ENCODE data around the gene CYP27C1.
"Not testable (repeated sequence)": the region's sequence is repeated elsewhere in the genome, so short reads cannot be mapped to it uniquely, and the experiment has no call there.

CYP27C1 gene

GRCh38 chr2:127239395-127239794 is 19.3 kb upstream of the CYP27C1 start:
- H3K9me3 ChIP-seq (ENCODE audit: severe bottlenecking): no peaks in the 10 kb centered on the region

GRCh38 chr2:127237768-127238167 is 17.7 kb upstream of the CYP27C1 start:
- H3K27ac ChIP-seq (ENCODE audit: poor library complexity, severe bottlenecking); H3K36me3 ChIP-seq (ENCODE audit: low read depth); H3K4me3 ChIP-seq (ENCODE audit: severe bottlenecking); ATAC-seq (ENCODE audit: low read depth); H3K4me1 ChIP-seq (ENCODE audit: insufficient read depth, poor library complexity, severe bottlenecking); H3K9me3 ChIP-seq (ENCODE audit: severe bottlenecking); DNase-seq (ENCODE audit: low spot score); H3K27me3 ChIP-seq (ENCODE audit: insufficient read depth, poor library complexity, severe bottlenecking): not testable (repeated sequence)

More at GRCh38 chr2:127239395-127239794, 19.3 kb upstream of the CYP27C1 start:
- no peak for TF ChIP-seq CTCF (IDR thresholded peaks at IDR 0.05; ENCODE audit: poor library complexity, severe bottlenecking)
- no peak overlapping the region for H3K4me3 ChIP-seq (ENCODE audit: severe bottlenecking)
- no peaks in the 10 kb centered on the region for H3K36me3 ChIP-seq (ENCODE audit: low read depth)
- H3K4me1 ChIP-seq (ENCODE audit: insufficient read depth, poor library complexity, severe bottlenecking): no peaks in the 10 kb centered on the region
- DNase-seq (ENCODE audit: low spot score): no peak
- ATAC-seq (ENCODE audit: low read depth): no peak
- H3K27me3 ChIP-seq (ENCODE audit: insufficient read depth, poor library complexity, severe bottlenecking): no peaks in the 10 kb centered on the region
- H3K27ac ChIP-seq (ENCODE audit: poor library complexity, severe bottlenecking): no peak overlapping the region

- DNase-seq (ENCODE audit: low spot score): no peak
- no peaks in the 10 kb centered on the region for H3K36me3 ChIP-seq (ENCODE audit: low read depth)
- H3K4me3 ChIP-seq (ENCODE audit: severe bottlenecking): no peak overlapping the region
- no peak for TF ChIP-seq CTCF (IDR thresholded peaks at IDR 0.05; ENCODE audit: poor library complexity, severe bottlenecking)
- H3K27ac ChIP-seq (ENCODE audit: poor library complexity, severe bottlenecking): no peak overlapping the region
- H3K4me1 ChIP-seq (ENCODE audit: insufficient read depth, poor library complexity, severe bottlenecking): no peaks in the 10 kb centered on the region
- no peak for ATAC-seq (ENCODE audit: low read depth)
- H3K9me3 ChIP-seq (ENCODE audit: severe bottlenecking): no peaks in the 10 kb centered on the region
- H3K27me3 ChIP-seq (ENCODE audit: insufficient read depth, poor library complexity, severe bottlenecking): no peaks in the 10 kb centered on the region
Measured at GRCh38 chr2:127235082-127235702, 15.1 kb upstream of the CYP27C1 start.

GRCh38 chr2:127233710-127234109 is 13.6 kb upstream of the CYP27C1 start:
- TF ChIP-seq CTCF (IDR thresholded peaks at IDR 0.05; ENCODE audit: poor library complexity, severe bottlenecking): no peak
- Histone ChIP-seq H3K9me3 (ENCODE audit: severe bottlenecking) (no peaks in the 10 kb centered on the region), H3K27ac (ENCODE audit: poor library complexity, severe bottlenecking) (no peak overlapping the region), H3K4me1 (ENCODE audit: insufficient read depth, poor library complexity, severe bottlenecking) (no peaks in the 10 kb centered on the region), H3K27me3 (ENCODE audit: insufficient read depth, poor library complexity, severe bottlenecking) (no peaks in the 10 kb centered on the region), H3K4me3 (ENCODE audit: severe bottlenecking) (no peak overlapping the region), H3K36me3 (ENCODE audit: low read depth) (no peaks in the 10 kb centered on the region)
- ATAC-seq (ENCODE audit: low read depth): no peak
- DNase-seq (ENCODE audit: low spot score): no peak

- H3K4me3 ChIP-seq (ENCODE audit: severe bottlenecking): no peak overlapping the region
- H3K9me3 ChIP-seq (ENCODE audit: severe bottlenecking): no peaks in the 10 kb centered on the region
- DNase-seq (ENCODE audit: low spot score) (no peak), ATAC-seq (ENCODE audit: low read depth) (no peak)
- no peaks in the 10 kb centered on the region for H3K36me3 ChIP-seq (ENCODE audit: low read depth)
- TF ChIP-seq CTCF (IDR thresholded peaks at IDR 0.05; ENCODE audit: poor library complexity, severe bottlenecking): no peak
- no peaks in the 10 kb centered on the region for H3K27me3 ChIP-seq (ENCODE audit: insufficient read depth, poor library complexity, severe bottlenecking)
- no peak overlapping the region for H3K27ac ChIP-seq (ENCODE audit: poor library complexity, severe bottlenecking)
- H3K4me1 ChIP-seq (ENCODE audit: insufficient read depth, poor library complexity, severe bottlenecking): peaks cover 3% of the 10 kb centered on the region
Measured at GRCh38 chr2:127231130-127231865, 11.2 kb upstream of the CYP27C1 start.

All from RWPE2 (cell line).